CD8-positive, alpha-beta memory T cell (primary cell): ENCODE data around the gene AP3M1. TPM values are rescaled to one million over a fixed set of nuclear protein-coding genes. Genes with fewer than 3 reads are reported as not detected.

Source experiments
- CTCF ChIA-PET: fragments of 350-600 bp; sonication (Branson Sonifier 250); formaldehyde crosslinking; loops from one replicate; lab custom pipeline; 2021; ENCODE audit warnings: antibody characterized with exemption; lab: Charles Lee
- POLR2A ChIA-PET: fragments of 350-600 bp; sonication (Branson Sonifier 250); formaldehyde crosslinking; loops from one replicate; lab custom pipeline; 2021; ENCODE audit warnings: antibody characterized with exemption; lab: Charles Lee
- DNase-seq, 5 donors: peaks; one replicate each; pipeline versions ENCODE4 v3.0.0 to v3.0.0-alpha.2; 2020 to 2022; ENCODE audit warnings: mixed read lengths in 1 of 5
- H3K27ac ChIP-seq: one replicate; pipeline ENCODE4 v1.7.0; 2013; ENCODE audit warnings: low read depth, mild to moderate bottlenecking, low read length, moderate library complexity
- H3K27me3 ChIP-seq: 2 replicates; pipeline ENCODE4 v1.7.0; 2013; ENCODE audit warnings: low read length, mild to moderate bottlenecking; ENCODE audit not compliant: insufficient read depth, poor library complexity, severe bottlenecking
- H3K36me3 ChIP-seq: 2 replicates; pipeline ENCODE4 v1.7.0; 2013; ENCODE audit warnings: mild to moderate bottlenecking, low read length, moderate library complexity; ENCODE audit not compliant: insufficient read depth
- H3K4me1 ChIP-seq: 2 replicates; pipeline ENCODE4 v1.7.0; 2013; ENCODE audit warnings: mild to moderate bottlenecking, low read length, moderate library complexity; ENCODE audit not compliant: insufficient read depth
- H3K4me3 ChIP-seq: 2 replicates; pipeline ENCODE4 v1.7.0; 2013; ENCODE audit warnings: mild to moderate bottlenecking, low read length
- H3K9me3 ChIP-seq: 2 replicates; pipeline ENCODE4 v1.7.0; 2013; ENCODE audit warnings: mild to moderate bottlenecking, low read length
- H3K27ac Mint-ChIP-seq, 8 donors: one replicate each; pipeline ENCODE4 v1.8.0; 2020 to 2021; ENCODE audit warnings: mixed read lengths in 8 of 8, mild to moderate bottlenecking in 6 of 8, inconsistent platforms in 3 of 8, moderate library complexity in 3 of 8
- H3K27me3 Mint-ChIP-seq, 2 donors: one replicate each; pipeline ENCODE4 v1.8.0; 2020 to 2021; ENCODE audit warnings: mixed read lengths in 2 of 2, mild to moderate bottlenecking in 1 of 2, moderate library complexity in 1 of 2
- H3K36me3 Mint-ChIP-seq, 3 donors: one replicate each; pipeline ENCODE4 v1.8.0; 2020 to 2021; ENCODE audit warnings: mixed read lengths in 3 of 3, inconsistent platforms in 1 of 3, mild to moderate bottlenecking in 1 of 3
- H3K4me1 Mint-ChIP-seq, 3 donors: one replicate each; pipeline ENCODE4 v1.8.0; 2020 to 2021; ENCODE audit warnings: mixed read lengths in 3 of 3, inconsistent platforms in 1 of 3, mild to moderate bottlenecking in 1 of 3
- H3K4me3 Mint-ChIP-seq, 7 donors: one replicate each; pipeline ENCODE4 v1.8.0; 2020 to 2021; ENCODE audit warnings: mixed read lengths in 7 of 7, mild to moderate bottlenecking in 6 of 7, moderate library complexity in 4 of 7, inconsistent platforms in 2 of 7
- H3K9me3 Mint-ChIP-seq, 5 donors: one replicate each; pipeline ENCODE4 v1.8.0; 2020 to 2022; ENCODE audit warnings: mixed read lengths in 5 of 5, mild to moderate bottlenecking in 3 of 5, moderate library complexity in 2 of 5, inconsistent platforms in 1 of 5
- polyA plus RNA-seq: library from polyadenylated mRNA; unstranded; fragments of 300-500 nt; fragmentation: Illumina TruSeq; gene quantifications from one replicate; pipeline ENCODE4 v1.2.3, GENCODE V29; 2021
- total RNA-seq, 2 experiments: library from RNA; stranded (reverse); gene quantifications; one replicate each; pipeline ENCODE4 v1.2.3, GENCODE V29; 2021

Gene AP3M1
- total and polyA plus RNA-seq, 3 experiments from 2014 or later = 34.5 to 62.1 (median 59.7) TPM

DNA sequence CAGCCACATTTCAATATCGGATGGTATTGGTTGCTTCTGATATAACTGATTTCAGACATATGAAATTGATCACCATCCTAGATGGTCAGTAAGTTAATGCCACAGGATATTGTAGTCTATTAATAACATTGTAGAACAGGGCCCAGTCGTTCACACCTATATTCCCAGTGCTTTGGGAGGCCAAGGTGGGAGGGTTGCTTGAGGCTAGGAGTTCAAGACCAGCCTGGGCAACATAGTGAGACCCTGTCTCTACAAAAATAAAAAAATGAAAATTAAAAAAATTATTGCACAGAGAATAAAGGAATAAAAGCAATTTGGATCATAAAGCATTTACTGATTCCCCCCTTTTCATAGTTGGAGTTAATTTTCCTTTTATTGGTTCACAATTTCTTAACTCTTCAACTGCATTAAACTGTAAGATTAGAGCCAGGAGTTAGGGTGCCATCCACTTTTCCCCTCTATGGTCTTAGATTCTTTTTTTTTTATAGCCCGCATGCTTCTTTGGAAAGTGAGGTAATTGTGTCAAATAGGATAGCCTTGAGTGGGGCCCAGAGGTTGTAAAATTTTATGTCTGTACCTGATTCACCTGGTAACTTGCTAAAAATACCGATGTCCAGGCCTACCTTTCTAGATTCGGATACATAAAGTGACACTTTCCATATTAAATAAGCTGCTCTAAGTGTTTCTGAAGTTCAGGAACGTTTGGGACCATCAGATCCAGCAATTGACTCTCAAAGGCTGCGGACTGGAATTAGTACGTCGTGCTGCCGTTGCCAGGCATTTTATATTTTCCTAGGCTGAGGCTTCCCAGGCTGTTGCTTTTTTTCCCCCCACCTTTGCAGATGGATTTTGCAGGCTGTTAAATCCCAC is 25.1 kb upstream of the AP3M1 start:
- Mint-ChIP-seq H3K27ac (peak overlapping the region; percentile 93 to 98 (median 98)), H3K27me3 (no peaks in the 10 kb centered on the region), H3K4me1 (peaks cover 30 to 43% (median 40%) of the 10 kb centered on the region in 3 donors), H3K4me3 (peak overlapping the region; percentile 91 to 94 (median 93)), H3K9me3 (no peaks in the 10 kb centered on the region), H3K36me3 (peaks cover 0 to 7% (median 0%) of the 10 kb centered on the region in 3 donors)
- H3K4me1 ChIP-seq = peaks cover 33% of the 10 kb centered on the region
- no peaks in the 10 kb centered on the region for H3K9me3 ChIP-seq
- H3K4me3 ChIP-seq = peak overlapping the region; percentile 97
- no peaks in the 10 kb centered on the region for H3K27me3 ChIP-seq
- no peaks in the 10 kb centered on the region for H3K36me3 ChIP-seq
- ChIA-PET CTCF (interaction anchor here (1.1 to 1.9 kb wide), 6 partner anchors 14 to 69 kb away, joined by 3 to 8 read pairs (median 4); partner anchors contain the start of genes ADK and AP3M1), POLR2A (interaction anchor here (0.6 to 1.7 kb wide), 4 partner anchors 14 to 54 kb away, joined by 3 to 12 read pairs (median 9); partner anchors contain the start of genes ADK and AP3M1)
- DNase-seq = no peak
- H3K27ac ChIP-seq = peak overlapping the region; percentile 94

DNA sequence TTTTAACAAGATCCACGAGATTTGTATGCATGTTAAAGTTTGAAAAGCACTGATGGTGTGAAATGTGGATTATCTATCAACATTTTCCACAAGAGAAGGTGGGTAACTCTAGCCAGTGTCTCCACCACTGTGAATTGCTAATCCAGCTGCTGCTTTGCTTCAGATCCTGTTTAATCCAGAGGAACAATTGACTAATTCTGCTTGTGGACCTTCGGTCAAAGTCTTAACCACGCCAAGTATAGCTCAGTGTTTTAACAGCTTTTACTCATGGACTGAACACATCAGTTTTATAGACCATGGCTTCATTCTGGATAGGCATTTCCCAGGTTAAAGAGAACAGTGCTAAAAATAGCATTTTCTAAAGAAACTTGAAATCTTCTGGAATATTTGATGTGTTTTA is 23.9 kb upstream of the AP3M1 start:
- Mint-ChIP-seq H3K27me3 (no peaks in the 10 kb centered on the region), H3K9me3 (no peaks in the 10 kb centered on the region), H3K27ac (peak overlapping the region in 1 of 8 donors; percentile 52), H3K4me3 (no peak overlapping the region), H3K36me3 (peaks cover 0 to 7% (median 0%) of the 10 kb centered on the region in 3 donors), H3K4me1 (peaks cover 27 to 37% (median 34%) of the 10 kb centered on the region in 3 donors)
- Histone ChIP-seq H3K4me1 (peaks cover 31% of the 10 kb centered on the region), H3K4me3 (no peak overlapping the region), H3K27me3 (no peaks in the 10 kb centered on the region), H3K27ac (no peak overlapping the region), H3K36me3 (no peaks in the 10 kb centered on the region), H3K9me3 (no peaks in the 10 kb centered on the region)
- CTCF ChIA-PET = interaction anchor here (1.4 kb wide), 1 partner anchor 24 kb away, joined by 4 read pairs; the partner anchor contains the start of genes ADK and AP3M1
- no peak for DNase-seq
- POLR2A ChIA-PET = interaction anchor here (0.6 kb wide), 2 partner anchors 7 to 24 kb away, joined by 3 to 4 read pairs; no protein-coding TSS in a partner anchor

DNA sequence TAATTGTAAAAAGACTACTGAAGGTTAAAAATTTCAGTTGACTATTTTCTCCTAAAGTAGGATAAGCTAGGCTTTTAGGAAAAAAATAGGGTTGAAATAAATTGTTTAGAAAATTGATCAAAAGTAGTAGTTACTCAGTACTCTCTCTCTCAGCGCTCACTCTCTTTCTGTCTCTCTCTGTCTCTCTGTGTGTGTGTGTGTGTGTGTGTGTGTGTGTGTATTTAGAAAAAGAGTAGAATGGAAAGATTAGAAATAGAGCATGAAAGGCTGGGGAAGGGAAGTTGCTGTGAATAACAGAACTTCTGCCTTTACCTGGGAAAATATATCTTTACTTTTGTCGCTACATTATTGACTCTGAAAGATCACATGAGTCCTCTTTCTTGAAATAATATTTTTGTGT is 21.0 kb upstream of the AP3M1 start:
- Mint-ChIP-seq H3K4me1 (peaks cover 8 to 15% (median 15%) of the 10 kb centered on the region in 3 donors), H3K36me3 (peaks cover 0 to 6% (median 2%) of the 10 kb centered on the region in 3 donors), H3K27ac (peak overlapping the region in 1 of 8 donors; percentile 84), H3K9me3 (no peaks in the 10 kb centered on the region), H3K4me3 (peak overlapping the region in 1 of 7 donors; percentile 72), H3K27me3 (no peaks in the 10 kb centered on the region)
- H3K27me3 ChIP-seq = no peaks in the 10 kb centered on the region
- DNase-seq = no peak
- POLR2A ChIA-PET = no interaction called here
- no peaks in the 10 kb centered on the region for H3K9me3 ChIP-seq
- H3K4me1 ChIP-seq = peaks cover 7% of the 10 kb centered on the region
- H3K27ac ChIP-seq = no peak overlapping the region
- no peaks in the 10 kb centered on the region for H3K36me3 ChIP-seq
- no peak overlapping the region for H3K4me3 ChIP-seq
- CTCF ChIA-PET = interaction anchor here (2.4 kb wide), 1 partner anchor 21 kb away, joined by 5 read pairs; the partner anchor contains the start of genes ADK and AP3M1

DNA sequence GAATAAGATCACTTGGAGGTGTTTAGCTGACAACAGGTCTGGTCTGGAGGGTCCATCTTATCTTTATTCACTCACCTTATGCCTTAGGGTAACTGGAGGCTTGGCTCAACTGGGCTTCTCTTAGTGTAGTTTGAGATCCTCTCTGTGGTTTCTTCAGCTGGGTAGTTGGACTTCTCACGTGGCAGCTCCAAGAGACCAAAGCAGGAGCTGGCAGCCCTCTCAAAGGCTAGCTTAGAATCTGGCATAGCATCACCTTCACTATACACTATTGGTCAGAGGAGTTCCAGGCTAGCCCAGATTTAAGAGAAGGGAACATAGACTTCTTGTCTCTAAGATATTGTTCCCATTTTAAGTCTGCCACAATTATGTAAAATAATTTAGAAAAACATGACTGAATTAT is 16.8 kb upstream of the AP3M1 start:
- no peaks in the 10 kb centered on the region for H3K36me3 ChIP-seq
- no peaks in the 10 kb centered on the region for H3K9me3 Mint-ChIP-seq
- no peak overlapping the region for H3K27ac Mint-ChIP-seq
- no peaks in the 10 kb centered on the region for H3K27me3 Mint-ChIP-seq
- H3K4me3 ChIP-seq = no peak overlapping the region
- no peaks in the 10 kb centered on the region for H3K27me3 ChIP-seq
- peaks cover 11 to 21% (median 17%) of the 10 kb centered on the region in 3 donors for H3K4me1 Mint-ChIP-seq
- ChIA-PET CTCF (no interaction called here), POLR2A (no interaction called here)
- H3K4me3 Mint-ChIP-seq = no peak overlapping the region
- H3K36me3 Mint-ChIP-seq = peaks cover 0 to 4% (median 3%) of the 10 kb centered on the region in 3 donors
- peaks cover 5% of the 10 kb centered on the region for H3K4me1 ChIP-seq
- no peak for DNase-seq
- no peak overlapping the region for H3K27ac ChIP-seq
- no peaks in the 10 kb centered on the region for H3K9me3 ChIP-seq

DNA sequence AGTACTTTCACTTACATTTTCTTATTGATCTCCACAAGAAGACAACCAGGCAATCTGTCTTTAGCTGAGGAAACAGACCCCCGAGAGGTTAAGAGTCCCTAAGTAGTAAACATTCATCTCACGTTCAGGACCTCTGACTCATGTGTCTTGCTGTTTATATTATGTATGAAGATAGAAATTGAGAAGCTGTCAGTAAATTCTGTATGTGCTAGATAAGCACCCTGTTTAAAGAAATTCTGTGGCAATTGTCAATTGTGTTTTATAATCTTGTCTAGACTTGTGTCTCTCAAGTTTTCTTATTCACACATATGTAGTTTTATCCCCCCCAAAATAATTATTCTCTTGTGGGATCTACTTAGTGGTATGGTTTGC is 14.9 kb upstream of the AP3M1 start:
- Mint-ChIP-seq H3K4me3 (no peak overlapping the region), H3K27ac (no peak overlapping the region), H3K36me3 (peaks cover 0 to 9% (median 4%) of the 10 kb centered on the region in 3 donors), H3K9me3 (no peaks in the 10 kb centered on the region), H3K4me1 (peaks cover 10 to 23% (median 21%) of the 10 kb centered on the region in 3 donors), H3K27me3 (no peaks in the 10 kb centered on the region)
- H3K27me3 ChIP-seq = no peaks in the 10 kb centered on the region
- peaks cover 5% of the 10 kb centered on the region for H3K4me1 ChIP-seq
- ChIA-PET POLR2A (interaction anchor here (1.0 kb wide), 1 partner anchor 15 kb away, joined by 4 read pairs; the partner anchor contains the start of gene AP3M1), CTCF (interaction anchor here (1.3 kb wide), 1 partner anchor 42 kb away, joined by 3 read pairs; no protein-coding TSS in a partner anchor)
- no peak for DNase-seq
- no peaks in the 10 kb centered on the region for H3K9me3 ChIP-seq
- no peak overlapping the region for H3K4me3 ChIP-seq
- H3K27ac ChIP-seq = no peak overlapping the region
- no peaks in the 10 kb centered on the region for H3K36me3 ChIP-seq

DNA sequence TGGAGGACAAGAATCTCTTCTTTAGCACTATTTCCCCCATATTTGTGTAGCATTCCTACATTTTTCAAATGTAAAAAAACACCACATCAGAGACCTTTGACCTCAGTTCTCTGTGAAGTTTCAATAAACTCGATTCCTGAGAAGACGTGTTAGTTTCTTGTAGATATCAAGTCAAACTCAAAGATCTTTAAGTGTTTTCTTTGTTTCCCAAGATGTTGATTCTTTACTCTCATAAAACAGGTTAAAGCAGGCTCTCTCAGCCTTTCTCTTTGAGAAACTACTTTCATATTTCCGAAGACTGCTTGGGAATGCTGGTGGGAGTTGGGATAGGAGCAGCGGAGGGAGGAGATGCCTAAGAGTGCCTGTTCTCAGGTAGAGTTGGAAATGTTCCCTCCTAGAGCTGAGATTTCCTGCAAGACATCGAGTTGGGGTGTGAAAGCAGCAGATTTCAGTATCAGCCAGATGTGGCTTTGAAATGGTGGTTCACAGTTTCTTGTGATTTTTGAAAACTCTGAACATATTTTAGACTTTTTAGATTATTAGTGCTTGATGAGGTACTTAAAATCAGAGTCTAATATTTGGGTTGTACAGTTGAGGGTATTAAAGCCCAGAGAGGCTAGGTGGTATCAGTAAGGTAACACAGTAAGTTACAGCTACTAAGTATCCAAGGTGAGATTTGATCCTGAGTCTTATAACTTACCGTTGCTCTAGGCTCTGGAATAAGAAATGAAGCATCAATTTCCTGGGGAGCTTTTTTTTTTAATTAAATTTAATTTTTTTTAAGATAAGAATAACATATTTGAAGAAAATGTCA is 14.3 kb upstream of the AP3M1 start:
- ChIA-PET POLR2A (interaction anchor here (1.0 kb wide), 1 partner anchor 14 kb away, joined by 4 read pairs; the partner anchor contains the start of gene AP3M1), CTCF (interaction anchor here (1.3 kb wide), 1 partner anchor 42 kb away, joined by 3 read pairs; no protein-coding TSS in a partner anchor)
- no peak overlapping the region for H3K4me3 Mint-ChIP-seq

DNA sequence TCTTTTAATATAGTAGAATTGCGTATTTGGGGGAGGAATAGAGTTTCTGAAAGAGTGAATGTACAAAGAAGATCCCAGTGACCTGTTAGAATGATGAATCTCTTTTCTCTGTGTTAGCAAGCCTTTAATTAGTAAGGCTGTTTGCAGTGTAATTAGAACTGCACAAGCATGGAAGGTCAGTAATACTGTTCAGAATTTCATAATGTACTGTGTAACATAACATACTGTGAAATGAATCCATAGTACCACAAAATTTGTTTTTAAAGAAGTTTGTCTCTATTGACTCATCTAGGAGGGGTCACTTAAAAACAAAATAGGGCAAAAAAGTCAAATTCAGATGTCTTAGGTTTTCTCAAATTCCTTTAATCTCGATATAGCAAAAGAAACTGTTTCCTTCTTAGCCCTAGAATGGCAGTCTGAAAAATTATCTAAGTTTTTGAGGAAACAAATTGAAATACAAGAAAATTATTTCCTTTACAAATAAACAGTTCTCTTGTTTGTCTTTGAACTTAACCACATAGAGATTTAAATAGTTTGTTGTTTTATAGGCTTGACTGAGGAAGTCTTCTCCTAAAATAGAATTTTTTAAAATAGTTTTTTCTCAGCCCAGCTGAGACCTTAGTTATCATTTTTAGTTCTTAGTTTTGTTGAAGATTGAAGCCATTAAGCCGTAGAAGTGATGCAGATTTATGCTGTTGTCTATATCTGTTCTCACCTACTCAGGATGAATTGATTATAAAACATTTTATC is 12.9 kb upstream of the AP3M1 start:
- DNase-seq = no peak
- H3K4me3 Mint-ChIP-seq = no peak overlapping the region
- H3K27me3 ChIP-seq = no peaks in the 10 kb centered on the region
- POLR2A ChIA-PET = no interaction called here
- no peak overlapping the region for H3K27ac Mint-ChIP-seq
- no peaks in the 10 kb centered on the region for H3K36me3 ChIP-seq
- H3K27me3 Mint-ChIP-seq = no peaks in the 10 kb centered on the region
- H3K27ac ChIP-seq = no peak overlapping the region
- H3K4me1 ChIP-seq = peaks cover 5% of the 10 kb centered on the region
- peaks cover 0 to 9% (median 4%) of the 10 kb centered on the region in 3 donors for H3K36me3 Mint-ChIP-seq
- CTCF ChIA-PET = no interaction called here
- H3K9me3 Mint-ChIP-seq = no peaks in the 10 kb centered on the region
- H3K4me1 Mint-ChIP-seq = peaks cover 10 to 23% (median 16%) of the 10 kb centered on the region in 3 donors
- no peaks in the 10 kb centered on the region for H3K9me3 ChIP-seq
- H3K4me3 ChIP-seq = no peak overlapping the region

More for the DNA sequence above, 14.3 kb upstream of the AP3M1 start:
- Mint-ChIP-seq H3K27me3 (no peaks in the 10 kb centered on the region), H3K4me1 (peaks cover 10 to 23% (median 21%) of the 10 kb centered on the region in 3 donors), H3K36me3 (peaks cover 0 to 9% (median 4%) of the 10 kb centered on the region in 3 donors), H3K9me3 (no peaks in the 10 kb centered on the region), H3K27ac (no peak overlapping the region)
- Histone ChIP-seq H3K4me1 (peaks cover 5% of the 10 kb centered on the region), H3K27me3 (no peaks in the 10 kb centered on the region), H3K4me3 (no peak overlapping the region), H3K36me3 (no peaks in the 10 kb centered on the region), H3K27ac (no peak overlapping the region), H3K9me3 (no peaks in the 10 kb centered on the region)
- DNase-seq = no peak
